Activated naive CD4-positive, alpha-beta T cell treated with anti-CD3 and anti-CD28 coated beads, Interleukin-2, amount 50 U/mL, for 24 hours (primary cell): Measurements from ENCODE around the gene MECR.

ENCODE experiments used
- H3K27ac Mint-ChIP-seq: one replicate; pipeline ENCODE4 v1.8.0; 2021; ENCODE audit warnings: mild to moderate bottlenecking, mixed read lengths
- H3K27me3 Mint-ChIP-seq: one replicate; pipeline ENCODE4 v1.8.0; 2021; ENCODE audit warnings: mixed read lengths
- H3K36me3 Mint-ChIP-seq: one replicate; pipeline ENCODE4 v1.8.0; 2021; ENCODE audit warnings: mixed read lengths
- H3K4me1 Mint-ChIP-seq: one replicate; pipeline ENCODE4 v1.8.0; 2021; ENCODE audit warnings: mixed read lengths
- H3K4me3 Mint-ChIP-seq: one replicate; pipeline ENCODE4 v1.8.0; 2021; ENCODE audit warnings: mild to moderate bottlenecking, mixed read lengths
- H3K9me3 Mint-ChIP-seq: one replicate; pipeline ENCODE4 v1.8.0; 2021; ENCODE audit warnings: mixed read lengths

Gene MECR

GRCh38 chr1:29180497-29181412, 50.0 kb downstream of the MECR start:
- Mint-ChIP-seq H3K4me1 (peaks cover 60% of the 10 kb centered on the region), H3K4me3 (peak overlapping the region; percentile 95), H3K27ac (peak overlapping the region; percentile 99), H3K9me3 (no peaks in the 10 kb centered on the region), H3K27me3 (no peaks in the 10 kb centered on the region), H3K36me3 (peaks cover 12% of the 10 kb centered on the region)

- peak overlapping the region; percentile 95 for H3K4me3 Mint-ChIP-seq
- H3K27me3 Mint-ChIP-seq: no peaks in the 10 kb centered on the region
- peaks cover 12% of the 10 kb centered on the region for H3K36me3 Mint-ChIP-seq
- no peaks in the 10 kb centered on the region for H3K9me3 Mint-ChIP-seq
- peak overlapping the region; percentile 99 for H3K27ac Mint-ChIP-seq
- peaks cover 61% of the 10 kb centered on the region for H3K4me1 Mint-ChIP-seq
Measured at GRCh38 chr1:29179641-29180184, 51.0 kb downstream of the MECR start.

- no peak overlapping the region for H3K27ac Mint-ChIP-seq
- peak overlapping the region; percentile 43 for H3K4me3 Mint-ChIP-seq
- H3K36me3 Mint-ChIP-seq: peaks cover 17% of the 10 kb centered on the region
- no peaks in the 10 kb centered on the region for H3K9me3 Mint-ChIP-seq
- peaks cover 65% of the 10 kb centered on the region for H3K4me1 Mint-ChIP-seq
- H3K27me3 Mint-ChIP-seq: no peaks in the 10 kb centered on the region
Measured at GRCh38 chr1:29177022-29177705, 53.6 kb downstream of the MECR start.

GRCh38 chr1:29176576-29176975, 54.2 kb downstream of the MECR start:
- H3K27ac Mint-ChIP-seq: no peak overlapping the region
- peak overlapping the region; percentile 27 for H3K4me3 Mint-ChIP-seq
- peaks cover 67% of the 10 kb centered on the region for H3K4me1 Mint-ChIP-seq
- H3K27me3 Mint-ChIP-seq: no peaks in the 10 kb centered on the region
- peaks cover 17% of the 10 kb centered on the region for H3K36me3 Mint-ChIP-seq
- no peaks in the 10 kb centered on the region for H3K9me3 Mint-ChIP-seq

- Mint-ChIP-seq H3K27me3 (no peaks in the 10 kb centered on the region), H3K36me3 (peaks cover 7% of the 10 kb centered on the region), H3K9me3 (no peaks in the 10 kb centered on the region), H3K27ac (no peak overlapping the region), H3K4me1 (peaks cover 70% of the 10 kb centered on the region), H3K4me3 (peak overlapping the region; percentile 42)
Measured at GRCh38 chr1:29172415-29172939, 58.3 kb downstream of the MECR start.

GRCh38 chr1:29171521-29171920, 59.2 kb downstream of the MECR start:
- H3K36me3 Mint-ChIP-seq: peaks cover 9% of the 10 kb centered on the region
- peak overlapping the region; percentile 14 for H3K27ac Mint-ChIP-seq
- H3K9me3 Mint-ChIP-seq: no peaks in the 10 kb centered on the region
- no peaks in the 10 kb centered on the region for H3K27me3 Mint-ChIP-seq
- peak overlapping the region; percentile 53 for H3K4me3 Mint-ChIP-seq
- peaks cover 71% of the 10 kb centered on the region for H3K4me1 Mint-ChIP-seq

GRCh38 chr1:29171089-29171488, 59.6 kb downstream of the MECR start:
- Mint-ChIP-seq H3K4me1 (peaks cover 71% of the 10 kb centered on the region), H3K4me3 (peak overlapping the region; percentile 53), H3K27me3 (no peaks in the 10 kb centered on the region), H3K9me3 (no peaks in the 10 kb centered on the region), H3K36me3 (peaks cover 9% of the 10 kb centered on the region), H3K27ac (no peak overlapping the region)

- Mint-ChIP-seq H3K9me3 (no peaks in the 10 kb centered on the region), H3K4me1 (peaks cover 76% of the 10 kb centered on the region), H3K36me3 (peaks cover 9% of the 10 kb centered on the region), H3K4me3 (peak overlapping the region; percentile 51), H3K27me3 (no peaks in the 10 kb centered on the region), H3K27ac (peak overlapping the region; percentile 59)
Measured at GRCh38 chr1:29169976-29170375, 60.8 kb downstream of the MECR start.

- Mint-ChIP-seq H3K36me3 (peaks cover 7% of the 10 kb centered on the region), H3K27ac (no peak overlapping the region), H3K27me3 (no peaks in the 10 kb centered on the region), H3K9me3 (no peaks in the 10 kb centered on the region), H3K4me3 (no peak overlapping the region), H3K4me1 (peaks cover 88% of the 10 kb centered on the region)
Measured at GRCh38 chr1:29167904-29168303, 62.8 kb downstream of the MECR start.

- peaks cover 81% of the 10 kb centered on the region for H3K4me1 Mint-ChIP-seq
- no peak overlapping the region for H3K4me3 Mint-ChIP-seq
- H3K9me3 Mint-ChIP-seq: no peaks in the 10 kb centered on the region
- H3K36me3 Mint-ChIP-seq: peaks cover 6% of the 10 kb centered on the region
- H3K27me3 Mint-ChIP-seq: no peaks in the 10 kb centered on the region
- H3K27ac Mint-ChIP-seq: no peak overlapping the region
Measured at GRCh38 chr1:29166291-29166878, 64.3 kb downstream of the MECR start.

GRCh38 chr1:29164588-29164987, 66.1 kb downstream of the MECR start:
- peaks cover 4% of the 10 kb centered on the region for H3K36me3 Mint-ChIP-seq
- H3K9me3 Mint-ChIP-seq: no peaks in the 10 kb centered on the region
- H3K4me1 Mint-ChIP-seq: peaks cover 63% of the 10 kb centered on the region
- no peak overlapping the region for H3K27ac Mint-ChIP-seq
- no peak overlapping the region for H3K4me3 Mint-ChIP-seq
- no peaks in the 10 kb centered on the region for H3K27me3 Mint-ChIP-seq

GRCh38 chr1:29162476-29163138, 68.1 kb downstream of the MECR start:
- peaks cover 4% of the 10 kb centered on the region for H3K36me3 Mint-ChIP-seq
- no peak overlapping the region for H3K4me3 Mint-ChIP-seq
- no peak overlapping the region for H3K27ac Mint-ChIP-seq
- no peaks in the 10 kb centered on the region for H3K9me3 Mint-ChIP-seq
- H3K27me3 Mint-ChIP-seq: no peaks in the 10 kb centered on the region
- peaks cover 48% of the 10 kb centered on the region for H3K4me1 Mint-ChIP-seq

- Mint-ChIP-seq H3K27me3 (no peaks in the 10 kb centered on the region), H3K9me3 (no peaks in the 10 kb centered on the region), H3K4me1 (peaks cover 44% of the 10 kb centered on the region), H3K36me3 (peaks cover 4% of the 10 kb centered on the region), H3K27ac (no peak overlapping the region), H3K4me3 (no peak overlapping the region)
Measured at GRCh38 chr1:29162025-29162424, 68.7 kb downstream of the MECR start.

- no peaks in the 10 kb centered on the region for H3K27me3 Mint-ChIP-seq
- H3K27ac Mint-ChIP-seq: no peak overlapping the region
- peaks cover 3% of the 10 kb centered on the region for H3K36me3 Mint-ChIP-seq
- no peak overlapping the region for H3K4me3 Mint-ChIP-seq
- H3K9me3 Mint-ChIP-seq: no peaks in the 10 kb centered on the region
- H3K4me1 Mint-ChIP-seq: peaks cover 24% of the 10 kb centered on the region
Measured at GRCh38 chr1:29159773-29160172, 71.0 kb downstream of the MECR start.

GRCh38 chr1:29157269-29157601, 73.5 kb downstream of the MECR start:
- Mint-ChIP-seq H3K27ac (no peak overlapping the region), H3K9me3 (no peaks in the 10 kb centered on the region)

More at GRCh38 chr1:29157269-29157601, 73.5 kb downstream of the MECR start:
- H3K36me3 Mint-ChIP-seq: peaks cover 7% of the 10 kb centered on the region
- peaks cover under 1% of the 10 kb centered on the region for H3K4me1 Mint-ChIP-seq
- no peak overlapping the region for H3K4me3 Mint-ChIP-seq
- no peaks in the 10 kb centered on the region for H3K27me3 Mint-ChIP-seq
